K562 (cell line): ENCODE results near the gene TMEM38B. TPM values are rescaled to one million over a fixed set of nuclear protein-coding genes. Genes with fewer than 3 reads are reported as not detected.

ENCODE experiments used
- BCOR ChIP-seq: fragments of 450-650 bp; IDR thresholded peaks from 2 replicates; pipeline ENCODE4 v1.6.1; 2016
- BRCA1 ChIP-seq, 2 experiments: fragments of 450-650 bp in 1 of 2; sonication (generic) in 1 of 2; formaldehyde crosslinking in 1 of 2; IDR thresholded peaks; 2 replicates each; pipeline versions ENCODE4 v1.5.0 to v1.6.1; 2017 to 2020; ENCODE audit warnings: mild to moderate bottlenecking in 1 of 2, missing genetic modification reagents in 1 of 2
- CBX3 ChIP-seq, 2 experiments: IDR thresholded peaks; 1 replicate in 1 of 2; 2 replicates in 1 of 2; pipeline ENCODE4 v1.6.1; 2012; ENCODE audit warnings: inconsistent platforms in 2 of 2, low read length in 2 of 2, borderline replicate concordance in 1 of 2, control low read depth in 1 of 2
- CEBPG ChIP-seq, 3 experiments: fragments of 200-800 bp in 1 of 3; sonication (Bioruptor generic) in 1 of 3; sonication (generic) in 1 of 3; formaldehyde crosslinking in 1 of 3; IDR thresholded peaks in 2 of 3; conservative IDR thresholded peaks in 1 of 3; 2 replicates each; pipeline versions ENCODE4 v1.6.1 to v1.8.0; 2016 to 2022; ENCODE audit warnings: missing compliant biosample characterization in 2 of 3, missing genetic modification characterization in 2 of 3, mild to moderate bottlenecking in 1 of 3, missing genetic modification reagents in 1 of 3
- CHD2 ChIP-seq: IDR thresholded peaks from 2 replicates; pipeline ENCODE4 v1.6.1; 2011; ENCODE audit warnings: low read depth, low read length
- CTBP1 ChIP-seq: fragments of 450-650 bp; IDR thresholded peaks from 2 replicates; pipeline ENCODE4 v1.6.1; 2016; ENCODE audit warnings: borderline replicate concordance
- CXXC5 ChIP-seq: fragments of 250-450 bp; sonication (Bioruptor Pico); IDR thresholded peaks from 2 replicates; pipeline ENCODE4 v1.8.0; 2022; ENCODE audit warnings: inconsistent platforms, mild to moderate bottlenecking, moderate library complexity
- ERF ChIP-seq: fragments of 450-650 bp; formaldehyde crosslinking; IDR thresholded peaks from 2 replicates; pipeline ENCODE4 v1.4.0; 2020; ENCODE audit warnings: mild to moderate bottlenecking, mixed read lengths
- ESRRA ChIP-seq: fragments of 450-650 bp; IDR thresholded peaks from 2 replicates; pipeline ENCODE4 v1.6.1; 2014; ENCODE audit warnings: low read depth, mild to moderate bottlenecking, moderate library complexity, borderline replicate concordance
- GATA2 ChIP-seq: sonication (generic); formaldehyde crosslinking; IDR thresholded peaks from 2 replicates; pipeline ENCODE4 v1.4.0; 2020; ENCODE audit warnings: mild to moderate bottlenecking, missing genetic modification reagents
- HDAC2 ChIP-seq: fragments of 450-650 bp; IDR thresholded peaks from 2 replicates; pipeline ENCODE4 v1.6.1; 2016; ENCODE audit warnings: mild to moderate bottlenecking
- HNRNPH1 ChIP-seq: fragments of 200-400 bp; formaldehyde crosslinking; optimal IDR thresholded peaks from 2 replicates; pipeline ENCODE3; 2017; ENCODE audit warnings: low read depth, mild to moderate bottlenecking, low read length, moderate library complexity
- LEF1 ChIP-seq: fragments of 450-650 bp; IDR thresholded peaks from 2 replicates; pipeline ENCODE4 v1.6.1; 2016; ENCODE audit warnings: mild to moderate bottlenecking
- MIER1 ChIP-seq: fragments of 450-650 bp; IDR thresholded peaks from 2 replicates; pipeline ENCODE4 v1.6.1; 2016; ENCODE audit warnings: antibody characterized with exemption, mild to moderate bottlenecking, low read depth
- PHB2 ChIP-seq: fragments of 450-650 bp; IDR thresholded peaks from 2 replicates; pipeline ENCODE4 v1.6.1; 2017; ENCODE audit warnings: low read depth
- POLR2G ChIP-seq: fragments of 200-400 bp; formaldehyde crosslinking; IDR thresholded peaks from 2 replicates; pipeline ENCODE4 v1.6.1; 2017; ENCODE audit warnings: low read depth, mild to moderate bottlenecking, antibody characterized with exemption, low read length, moderate library complexity
- POLR3G ChIP-seq: IDR thresholded peaks from 2 replicates; pipeline ENCODE4 v1.6.1; 2011; ENCODE audit not compliant: insufficient read length, insufficient replicate concordance; ENCODE audit errors: extremely low read depth
- PTRF ChIP-seq: fragments of 450-650 bp; IDR thresholded peaks from 2 replicates; pipeline ENCODE4 v1.6.1; 2016; ENCODE audit warnings: mild to moderate bottlenecking, missing genetic modification characterization, missing compliant biosample characterization
- RFX7 ChIP-seq: fragments of 250-450 bp; sonication (Bioruptor Pico); IDR thresholded peaks from 2 replicates; pipeline ENCODE4 v1.5.1; 2021; ENCODE audit warnings: mild to moderate bottlenecking
- RNF219 ChIP-seq: fragments of 250-450 bp; sonication (Bioruptor Pico); IDR thresholded peaks from 2 replicates; pipeline ENCODE4 v1.5.0; 2022; ENCODE audit warnings: mild to moderate bottlenecking
- RUNX1 ChIP-seq: sonication (generic); IDR thresholded peaks from 2 replicates; pipeline ENCODE4 v1.6.1; 2016; ENCODE audit warnings: antibody characterized with exemption, low read depth
- SRSF1 ChIP-seq: fragments of 200-400 bp; formaldehyde crosslinking; IDR thresholded peaks from 2 replicates; pipeline ENCODE4 v1.6.1; 2017; ENCODE audit warnings: mild to moderate bottlenecking, low read depth, low read length, moderate library complexity
- TARDBP ChIP-seq: fragments of 450-650 bp; IDR thresholded peaks from 2 replicates; pipeline ENCODE4 v1.6.1; 2016
- ZC3H11A ChIP-seq: IDR thresholded peaks from 2 replicates; pipeline ENCODE4 v1.6.1; 2012; ENCODE audit warnings: low read depth, low read length, improper control_type of control experiment
- ZNF217 ChIP-seq: sonication (generic); formaldehyde crosslinking; IDR thresholded peaks from 2 replicates; pipeline ENCODE4 v1.8.0; 2022; ENCODE audit warnings: mild to moderate bottlenecking, missing genetic modification reagents
- polyA plus RNA-seq, 8 experiments: library from polyadenylated mRNA; depleted of rRNA in 4 of 8; stranded (reverse) in 5 of 8; unstranded in 3 of 8; fragments of >200 nt; fragmentation: Nextera tagmentation in 2 of 8; fragmentation: Illumina TruSeq in 1 of 8; extraction: Ambion mirVana in 2 of 8; extraction: Trizol in 1 of 8; gene quantifications; 2 replicates each; pipeline versions ENCODE4 v1.2.1 to v1.2.3, GENCODE V29; 2011 to 2014; ENCODE audit warnings: inconsistent platforms in 1 of 8, missing spikeins in 1 of 8
- total RNA-seq, 7 experiments: library from RNA; depleted of rRNA in 6 of 7; stranded (reverse); fragments of >200 nt in 6 of 7; fragmentation: Illumina TruSeq in 2 of 7; extraction: Trizol in 2 of 7; gene quantifications; 2 replicates each; pipeline versions ENCODE4 v1.2.1 to v1.2.3, GENCODE V29; 2011 to 2021; ENCODE audit warnings: low replicate concordance in 1 of 7
- TF ChIP-seq, protein P1 (sequence below), 2 experiments: IDR thresholded peaks in 1 of 2; conservative IDR thresholded peaks in 1 of 2; 2 replicates each; pipeline ENCODE4 v1.6.1; 2016; ENCODE audit warnings: low read depth in 2 of 2, mild to moderate bottlenecking in 1 of 2, missing compliant biosample characterization in 1 of 2, missing genetic modification characterization in 1 of 2, moderate library complexity in 1 of 2

Gene TMEM38B
- total and polyA plus RNA-seq, 9 of the 15 experiments (the other 6 are each of a cell fraction or from before 2014, with no cell fraction given), result 26.0 to 57.5 (median 38.5) TPM

DNA sequence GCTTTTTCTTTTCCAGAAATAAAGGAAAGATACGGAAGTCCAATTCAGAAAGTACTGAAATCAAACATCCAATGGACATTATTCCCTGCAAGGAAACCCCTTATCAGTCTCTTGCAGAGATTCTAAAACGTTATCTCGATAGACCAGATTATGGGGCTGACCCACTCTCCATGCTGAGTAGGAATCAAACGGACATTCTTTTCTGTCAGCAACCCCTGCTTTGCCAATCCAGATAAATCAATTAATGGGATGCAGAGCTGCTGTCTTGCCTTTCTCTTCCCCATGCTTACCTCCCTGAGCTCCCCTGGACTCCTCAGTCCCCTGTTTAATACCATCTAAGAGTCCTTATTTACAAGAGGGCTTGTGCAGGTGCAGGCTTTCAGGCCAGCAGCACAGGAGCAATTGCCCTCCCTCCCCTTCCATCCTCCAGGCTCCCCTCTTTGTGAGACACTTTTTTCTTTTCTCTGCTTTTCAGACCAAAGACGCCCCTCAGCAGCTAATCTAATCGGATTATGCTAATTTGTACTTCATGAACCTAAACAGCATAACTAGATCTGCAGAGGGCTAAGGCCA lies 17.9 kb upstream of the TMEM38B start (continued):
- TF ChIP-seq RNF219 (CRISPR knock-in tag) (no peak), SRSF1 (no peak), RUNX1 (no peak), CHD2 (no peak), CEBPG (CRISPR knock-in tag; IDR thresholded peaks at IDR 0.05) (no peak), CEBPG (tag; conservative IDR thresholded peaks at IDR 0.05 in 1 of 2, IDR thresholded peaks at IDR 0.05 in 1 of 2) (no peak), PTRF (tag) (no peak), RFX7 (CRISPR knock-in tag) (no peak), BRCA1 (IDR thresholded peaks at IDR 0.05) (no peak), BRCA1 (CRISPR knock-in tag; IDR thresholded peaks at IDR 0.05) (no peak), LEF1 (peak; percentile 45; the same call in 1 of the 2 replicates), CXXC5 (peak; percentile 44; the same call in 1 of the 2 replicates), TARDBP (0 out of 2 replicates have a peak, but pooled peaks have one; percentile 39), CTBP1 (peak; percentile 59; the same call in 1 of the 2 replicates), ERF (CRISPR knock-in tag) (no peak), PHB2 (no peak), ESRRA (no peak), HDAC2 (peak; percentile 75; the same call in 1 of the 2 replicates), GATA2 (CRISPR knock-in tag) (peak; percentile 26; the same call in 1 of the 2 replicates), ZNF217 (CRISPR knock-in tag) (no peak), CBX3 (IDR thresholded peaks at IDR 0.05; ENCODE audit: borderline replicate concordance in 1 of 2, low read length in 2 of 2) (no peak), BCOR (no peak), ZC3H11A (no peak), MIER1 (no peak), POLR3G (no peak), POLR2G (no peak), HNRNPH1 (no peak)
- TF ChIP-seq, protein P1, sequence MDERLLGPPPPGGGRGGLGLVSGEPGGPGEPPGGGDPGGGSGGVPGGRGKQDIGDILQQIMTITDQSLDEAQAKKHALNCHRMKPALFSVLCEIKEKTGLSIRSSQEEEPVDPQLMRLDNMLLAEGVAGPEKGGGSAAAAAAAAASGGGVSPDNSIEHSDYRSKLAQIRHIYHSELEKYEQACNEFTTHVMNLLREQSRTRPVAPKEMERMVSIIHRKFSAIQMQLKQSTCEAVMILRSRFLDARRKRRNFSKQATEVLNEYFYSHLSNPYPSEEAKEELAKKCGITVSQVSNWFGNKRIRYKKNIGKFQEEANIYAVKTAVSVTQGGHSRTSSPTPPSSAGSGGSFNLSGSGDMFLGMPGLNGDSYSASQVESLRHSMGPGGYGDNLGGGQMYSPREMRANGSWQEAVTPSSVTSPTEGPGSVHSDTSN (CRISPR knock-in tag; IDR thresholded peaks at IDR 0.05; ENCODE audit: low read depth), result no peak
- TF ChIP-seq, protein P1 (tag; conservative IDR thresholded peaks at IDR 0.05; ENCODE audit: low read depth), result peak; percentile 83
